ENCODE data around the gene C17orf78.
"Not testable (repeated sequence)": the region's sequence is repeated elsewhere in the genome, so short reads cannot be mapped to it uniquely, and the experiment has no call there.

GRCh38 chr17:37408145-37408479 is 32.3 kb downstream of the C17orf78 start:
- not testable (repeated sequence) for TF ChIP-seq ATF3 (IDR thresholded peaks at IDR 0.05); POLR2A (IDR thresholded peaks at IDR 0.05; ENCODE audit: borderline replicate concordance, extremely low read depth, insufficient read depth, insufficient read length); FOSL1 (IDR thresholded peaks at IDR 0.05; ENCODE audit: low read depth); RAD21 (IDR thresholded peaks at IDR 0.05; ENCODE audit: low read depth); POLR2AphosphoS5 (IDR thresholded peaks at IDR 0.05; ENCODE audit: low read depth, low read length); EZH2 (IDR thresholded peaks at IDR 0.05); SIN3A (IDR thresholded peaks at IDR 0.05; ENCODE audit: low read depth); YY1 (IDR thresholded peaks at IDR 0.05; ENCODE audit: extremely low read depth, insufficient replicate concordance, low read depth, low read length); EZH2phosphoT487 (IDR thresholded peaks at IDR 0.05; ENCODE audit: borderline replicate concordance); MAX (IDR thresholded peaks at IDR 0.05)
- TF ChIP-seq, protein P1, sequence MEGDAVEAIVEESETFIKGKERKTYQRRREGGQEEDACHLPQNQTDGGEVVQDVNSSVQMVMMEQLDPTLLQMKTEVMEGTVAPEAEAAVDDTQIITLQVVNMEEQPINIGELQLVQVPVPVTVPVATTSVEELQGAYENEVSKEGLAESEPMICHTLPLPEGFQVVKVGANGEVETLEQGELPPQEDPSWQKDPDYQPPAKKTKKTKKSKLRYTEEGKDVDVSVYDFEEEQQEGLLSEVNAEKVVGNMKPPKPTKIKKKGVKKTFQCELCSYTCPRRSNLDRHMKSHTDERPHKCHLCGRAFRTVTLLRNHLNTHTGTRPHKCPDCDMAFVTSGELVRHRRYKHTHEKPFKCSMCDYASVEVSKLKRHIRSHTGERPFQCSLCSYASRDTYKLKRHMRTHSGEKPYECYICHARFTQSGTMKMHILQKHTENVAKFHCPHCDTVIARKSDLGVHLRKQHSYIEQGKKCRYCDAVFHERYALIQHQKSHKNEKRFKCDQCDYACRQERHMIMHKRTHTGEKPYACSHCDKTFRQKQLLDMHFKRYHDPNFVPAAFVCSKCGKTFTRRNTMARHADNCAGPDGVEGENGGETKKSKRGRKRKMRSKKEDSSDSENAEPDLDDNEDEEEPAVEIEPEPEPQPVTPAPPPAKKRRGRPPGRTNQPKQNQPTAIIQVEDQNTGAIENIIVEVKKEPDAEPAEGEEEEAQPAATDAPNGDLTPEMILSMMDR (IDR thresholded peaks at IDR 0.05 in 2 of 3, conservative IDR thresholded peaks at IDR 0.05 in 1 of 3; ENCODE audit: borderline replicate concordance in 1 of 3, insufficient read depth in 1 of 3, low read depth in 2 of 3, low read length in 2 of 3) = not testable (repeated sequence)
- TF ChIP-seq, protein P2, sequence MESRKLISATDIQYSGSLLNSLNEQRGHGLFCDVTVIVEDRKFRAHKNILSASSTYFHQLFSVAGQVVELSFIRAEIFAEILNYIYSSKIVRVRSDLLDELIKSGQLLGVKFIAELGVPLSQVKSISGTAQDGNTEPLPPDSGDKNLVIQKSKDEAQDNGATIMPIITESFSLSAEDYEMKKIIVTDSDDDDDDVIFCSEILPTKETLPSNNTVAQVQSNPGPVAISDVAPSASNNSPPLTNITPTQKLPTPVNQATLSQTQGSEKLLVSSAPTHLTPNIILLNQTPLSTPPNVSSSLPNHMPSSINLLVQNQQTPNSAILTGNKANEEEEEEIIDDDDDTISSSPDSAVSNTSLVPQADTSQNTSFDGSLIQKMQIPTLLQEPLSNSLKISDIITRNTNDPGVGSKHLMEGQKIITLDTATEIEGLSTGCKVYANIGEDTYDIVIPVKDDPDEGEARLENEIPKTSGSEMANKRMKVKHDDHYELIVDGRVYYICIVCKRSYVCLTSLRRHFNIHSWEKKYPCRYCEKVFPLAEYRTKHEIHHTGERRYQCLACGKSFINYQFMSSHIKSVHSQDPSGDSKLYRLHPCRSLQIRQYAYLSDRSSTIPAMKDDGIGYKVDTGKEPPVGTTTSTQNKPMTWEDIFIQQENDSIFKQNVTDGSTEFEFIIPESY (IDR thresholded peaks at IDR 0.05; ENCODE audit: extremely low read depth, insufficient replicate concordance, low read length) = not testable (repeated sequence)
- TF ChIP-seq, protein P3, sequence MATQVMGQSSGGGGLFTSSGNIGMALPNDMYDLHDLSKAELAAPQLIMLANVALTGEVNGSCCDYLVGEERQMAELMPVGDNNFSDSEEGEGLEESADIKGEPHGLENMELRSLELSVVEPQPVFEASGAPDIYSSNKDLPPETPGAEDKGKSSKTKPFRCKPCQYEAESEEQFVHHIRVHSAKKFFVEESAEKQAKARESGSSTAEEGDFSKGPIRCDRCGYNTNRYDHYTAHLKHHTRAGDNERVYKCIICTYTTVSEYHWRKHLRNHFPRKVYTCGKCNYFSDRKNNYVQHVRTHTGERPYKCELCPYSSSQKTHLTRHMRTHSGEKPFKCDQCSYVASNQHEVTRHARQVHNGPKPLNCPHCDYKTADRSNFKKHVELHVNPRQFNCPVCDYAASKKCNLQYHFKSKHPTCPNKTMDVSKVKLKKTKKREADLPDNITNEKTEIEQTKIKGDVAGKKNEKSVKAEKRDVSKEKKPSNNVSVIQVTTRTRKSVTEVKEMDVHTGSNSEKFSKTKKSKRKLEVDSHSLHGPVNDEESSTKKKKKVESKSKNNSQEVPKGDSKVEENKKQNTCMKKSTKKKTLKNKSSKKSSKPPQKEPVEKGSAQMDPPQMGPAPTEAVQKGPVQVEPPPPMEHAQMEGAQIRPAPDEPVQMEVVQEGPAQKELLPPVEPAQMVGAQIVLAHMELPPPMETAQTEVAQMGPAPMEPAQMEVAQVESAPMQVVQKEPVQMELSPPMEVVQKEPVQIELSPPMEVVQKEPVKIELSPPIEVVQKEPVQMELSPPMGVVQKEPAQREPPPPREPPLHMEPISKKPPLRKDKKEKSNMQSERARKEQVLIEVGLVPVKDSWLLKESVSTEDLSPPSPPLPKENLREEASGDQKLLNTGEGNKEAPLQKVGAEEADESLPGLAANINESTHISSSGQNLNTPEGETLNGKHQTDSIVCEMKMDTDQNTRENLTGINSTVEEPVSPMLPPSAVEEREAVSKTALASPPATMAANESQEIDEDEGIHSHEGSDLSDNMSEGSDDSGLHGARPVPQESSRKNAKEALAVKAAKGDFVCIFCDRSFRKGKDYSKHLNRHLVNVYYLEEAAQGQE (IDR thresholded peaks at IDR 0.05; ENCODE audit: low read depth) = not testable (repeated sequence)

Data from HCT116 (cell line).